GM12878 (cell line): ENCODE results near the gene NCBP3. TPM values are rescaled to one million over a fixed set of nuclear protein-coding genes. Genes with fewer than 3 reads are reported as not detected.

Experiments used
- ATAC-seq: fragments of 200-7000 bp; cut with Tn5 transposase; 3 replicates; pipeline ENCODE4 v1.9.1; 2020; ENCODE audit warnings: mild to moderate bottlenecking, moderate library complexity
- BruUV-seq: library from RNA; stranded (reverse); fragments of 400-500 nt; replicated peaks from 2 replicates; lab custom pipeline; 2021; lab: Mats Ljungman, UMichigan
- CTCF ChIA-PET: fragments of 300-600 bp; sonication (Branson Sonifier 250); formaldehyde crosslinking; extraction: SDS; loops from one replicate; lab custom pipeline; 2021; ENCODE audit warnings: inconsistent platforms; lab: Yijun Ruan, JAX
- POLR2A ChIA-PET: fragments of 350-600 bp; formaldehyde crosslinking; extraction: SDS; loops from one replicate; lab custom pipeline; 2021; ENCODE audit warnings: inconsistent platforms; lab: Charles Lee
- RAD21 ChIA-PET: fragments of 300-600 bp; sonication (Branson Sonifier 250); formaldehyde crosslinking; loops from one replicate; lab custom pipeline; 2023; ENCODE audit warnings: antibody characterized with exemption; ENCODE audit not compliant: unreplicated experiment; lab: Charles Lee
- SMC1A ChIA-PET: fragments of 300-600 bp; sonication (Branson Sonifier 250); formaldehyde crosslinking; loops from one replicate; lab custom pipeline; 2023; ENCODE audit not compliant: unreplicated experiment, uncharacterized antibody; lab: Charles Lee
- DNase-seq: peaks from one replicate; pipeline ENCODE4 v3.0.0-alpha.2; 2011; ENCODE audit warnings: low read depth, low spot score
- FAIRE-seq: peaks from 3 replicates; lab custom pipeline; 2011; peaks lifted over from hg19 to GRCh38; lab: Jason Lieb, UNC
- H2AFZ ChIP-seq: 2 replicates; pipeline ENCODE4 v1.6.0; 2011; ENCODE audit warnings: low read depth, low read length, control low read depth; ENCODE audit not compliant: control insufficient read depth
- H3K27ac ChIP-seq: 2 replicates; pipeline ENCODE4 v1.5.1; 2011; ENCODE audit warnings: control low read depth; ENCODE audit not compliant: control insufficient read depth, insufficient read depth
- H3K27me3 ChIP-seq, 2 experiments: replicated peaks in 1 of 2; 2 replicates each; pipeline versions ENCODE4 v1.6.0 to v1.6.1; 2011; ENCODE audit warnings: low read length in 1 of 2; ENCODE audit not compliant: control insufficient read depth in 2 of 2, insufficient read depth in 2 of 2
- H3K36me3 ChIP-seq, 2 experiments: 2 replicates each; pipeline ENCODE4 v1.5.1; 2011; ENCODE audit warnings: low read length in 1 of 2; ENCODE audit not compliant: control insufficient read depth in 2 of 2, insufficient read depth in 2 of 2
- H3K4me1 ChIP-seq: 2 replicates; pipeline ENCODE4 v1.6.1; 2011; ENCODE audit warnings: mild to moderate bottlenecking, low read length, moderate library complexity, mixed read lengths; ENCODE audit not compliant: control insufficient read depth, insufficient read depth
- H3K4me2 ChIP-seq: 2 replicates; pipeline ENCODE4 v1.6.0; 2011; ENCODE audit warnings: control low read depth; ENCODE audit not compliant: control insufficient read depth, insufficient read depth
- H3K4me3 ChIP-seq: fragments of 200-600 bp; sonication (generic); 2 replicates; pipeline ENCODE4 v1.5.1; 2016
- H3K79me2 ChIP-seq: 2 replicates; pipeline ENCODE4 v1.6.0; 2011; ENCODE audit warnings: low read length; ENCODE audit not compliant: control insufficient read depth, insufficient read depth
- H3K9ac ChIP-seq: 2 replicates; pipeline ENCODE4 v1.8.0; 2011; ENCODE audit warnings: low read length, control low read depth, mixed read lengths; ENCODE audit not compliant: control insufficient read depth, insufficient read depth
- H3K9me3 ChIP-seq: replicated peaks from 3 replicates; pipeline ENCODE4 v1.5.1; 2011; ENCODE audit warnings: mild to moderate bottlenecking, low read length; ENCODE audit not compliant: control insufficient read depth, insufficient read depth
- H4K20me1 ChIP-seq: 2 replicates; pipeline ENCODE4 v1.6.0; 2011; ENCODE audit not compliant: control insufficient read depth, insufficient read depth
- JUND ChIP-seq: IDR thresholded peaks from 2 replicates; pipeline ENCODE4 v1.6.1; 2012; ENCODE audit warnings: low read depth, mild to moderate bottlenecking, low read length, improper control_type of control experiment, moderate library complexity
- MEF2A ChIP-seq: IDR thresholded peaks from 2 replicates; pipeline ENCODE4 v1.6.1; 2011; ENCODE audit warnings: low read depth, mild to moderate bottlenecking, low read length, moderate library complexity; ENCODE audit not compliant: insufficient read depth
- ZBTB11 ChIP-seq: fragments of 450-650 bp; formaldehyde crosslinking; IDR thresholded peaks from 2 replicates; pipeline ENCODE4 v1.5.0; 2022; ENCODE audit warnings: mild to moderate bottlenecking, missing genetic modification characterization
- ZNF207 ChIP-seq: fragments of 450-650 bp; IDR thresholded peaks from 2 replicates; pipeline ENCODE4 v1.6.1; 2014; ENCODE audit warnings: antibody characterized with exemption, mild to moderate bottlenecking, borderline replicate concordance
- WGBS: methylation state at CpG from one replicate; pipeline ENCODE4 v1.1.6; 2016; ENCODE audit warnings: low lambda C conversion rate; ENCODE audit not compliant: insufficient replicate concordance, insufficient coverage; ENCODE audit errors: missing lambda C conversion rate; 5-methylcytosine and 5-hydroxymethylcytosine counted together
- in situ Hi-C: fragments of 300-500 bp; cut with MboI; formaldehyde crosslinking; loops from 9 replicates; pipeline ENCODE4 v1.14.3; 2018; ENCODE audit warnings: mixed read lengths
- intact Hi-C: fragments of 100-400 bp; cut with micrococcal nuclease; formaldehyde crosslinking; loops from one replicate; pipeline ENCODE4 v1.14.2; 2022; ENCODE audit not compliant: unreplicated experiment
- polyA plus RNA-seq, 11 experiments: library from polyadenylated mRNA; depleted of rRNA in 4 of 11; unstranded in 6 of 11; stranded (reverse) in 5 of 11; fragments of >200 nt; fragmentation: Nextera tagmentation in 4 of 11; fragmentation: Illumina TruSeq in 1 of 11; extraction: Ambion mirVana in 4 of 11; extraction: Trizol in 1 of 11; gene quantifications; 1 replicate in 1 of 11; 2 replicates in 10 of 11; pipeline versions ENCODE4 v1.2.1 to v1.2.3, GENCODE V29; 2011 to 2016; ENCODE audit warnings: inconsistent platforms in 2 of 11, missing spikeins in 2 of 11, low read depth in 1 of 11
- total RNA-seq, 4 experiments: library from RNA; depleted of rRNA in 3 of 4; stranded (reverse); fragments of >200 nt in 3 of 4; fragmentation: Illumina TruSeq in 1 of 4; extraction: Trizol in 1 of 4; gene quantifications; 2 replicates each; pipeline versions ENCODE4 v1.2.1 to v1.2.3, GENCODE V29; 2013 to 2021

Gene NCBP3
- total and polyA plus RNA-seq, 10 of the 15 experiments (the other 5 are each of a cell fraction or from before 2014, with no cell fraction given) = 5.2 to 32.0 (median 23.2) TPM

- BruUV-seq = no TSS peak
- SMC1A ChIA-PET = no interaction called here
- in situ Hi-C loops (no loop called here), intact Hi-C loops (no loop called here)
- CTCF ChIA-PET = no interaction called here
- Histone ChIP-seq H3K36me3 (no peaks in the 10 kb centered on the region), H3K27me3 (no peaks in the 10 kb centered on the region), H3K79me2 (no peaks in the 10 kb centered on the region), H3K9ac (no peak overlapping the region), H4K20me1 (no peaks in the 10 kb centered on the region), H3K4me1 (no peaks in the 10 kb centered on the region), H3K27ac (no peak overlapping the region), H2AFZ (no peak overlapping the region), H3K9me3 (no peaks in the 10 kb centered on the region), H3K4me2 (no peak overlapping the region), H3K4me3 (no peak overlapping the region)
- no peak for TF ChIP-seq JUND
- TF ChIP-seq ZNF207 = no peak
- TF ChIP-seq MEF2A = no peak
- TF ChIP-seq ZBTB11 (CRISPR knock-in tag) = no peak
- DNase-seq (no peak), FAIRE-seq (no peak), ATAC-seq (no peak)
- POLR2A ChIA-PET = no interaction called here
- 35% methylated on average over 20 of the region's 20 CpGs for WGBS
- RAD21 ChIA-PET = no interaction called here
Measured at GRCh38 chr17:3777366-3778120, 68.5 kb downstream of the NCBP3 start.
